Calu3 (cell line): ENCODE data around the gene CD99L2. TPM values are rescaled to one million over a fixed set of nuclear protein-coding genes. Genes with fewer than 3 reads are reported as not detected.

ENCODE experiments used
- BruUV-seq: library from RNA; stranded (reverse); fragments of 400-500 nt; replicated peaks from 2 replicates; lab custom pipeline; 2021; lab: Mats Ljungman, UMichigan
- CTCF ChIA-PET: fragments of 300-600 bp; sonication (Branson Sonifier 250); formaldehyde crosslinking; loops from one replicate; lab custom pipeline; 2022; ENCODE audit warnings: antibody characterized with exemption; lab: Charles Lee
- DNase-seq: peaks from one replicate; pipeline ENCODE4 v3.0.0; 2022
- H3K27ac Mint-ChIP-seq: one replicate; pipeline ENCODE4 v1.8.0; 2022; ENCODE audit warnings: mixed read lengths; ENCODE audit not compliant: unreplicated experiment
- H3K27me3 Mint-ChIP-seq: one replicate; pipeline ENCODE4 v1.8.0; 2022; ENCODE audit warnings: mixed read lengths; ENCODE audit not compliant: unreplicated experiment
- H3K36me3 Mint-ChIP-seq: one replicate; pipeline ENCODE4 v1.8.0; 2022; ENCODE audit warnings: mild to moderate bottlenecking, moderate library complexity, mixed read lengths; ENCODE audit not compliant: insufficient read depth, unreplicated experiment
- H3K4me1 Mint-ChIP-seq: one replicate; pipeline ENCODE4 v1.8.0; 2022; ENCODE audit warnings: mild to moderate bottlenecking, low read depth, mixed read lengths; ENCODE audit not compliant: unreplicated experiment
- H3K4me3 Mint-ChIP-seq: one replicate; pipeline ENCODE4 v1.8.0; 2022; ENCODE audit warnings: mild to moderate bottlenecking, low read depth, moderate library complexity, mixed read lengths; ENCODE audit not compliant: unreplicated experiment
- H3K9me3 Mint-ChIP-seq: one replicate; pipeline ENCODE4 v1.8.0; 2022; ENCODE audit warnings: low read depth, mixed read lengths; ENCODE audit not compliant: unreplicated experiment
- intact Hi-C: fragments of 100-400 bp; cut with micrococcal nuclease; formaldehyde crosslinking; loops from one replicate; pipeline ENCODE4 v1.10.0; 2022; ENCODE audit not compliant: unreplicated experiment
- total RNA-seq: library from RNA; stranded (reverse); gene quantifications from 2 replicates; pipeline ENCODE4 v1.2.3, GENCODE V29; 2022
- TF ChIP-seq, protein P1 (sequence below): fragments of 200-600 bp; IDR thresholded peaks from one replicate; pipeline ENCODE4 v1.8.0; 2022; ENCODE audit warnings: antibody characterized with exemption; ENCODE audit not compliant: unreplicated experiment

The CD99L2 gene
- total RNA-seq, 1 experiment from 2014 or later, result 21.1 TPM

DNA sequence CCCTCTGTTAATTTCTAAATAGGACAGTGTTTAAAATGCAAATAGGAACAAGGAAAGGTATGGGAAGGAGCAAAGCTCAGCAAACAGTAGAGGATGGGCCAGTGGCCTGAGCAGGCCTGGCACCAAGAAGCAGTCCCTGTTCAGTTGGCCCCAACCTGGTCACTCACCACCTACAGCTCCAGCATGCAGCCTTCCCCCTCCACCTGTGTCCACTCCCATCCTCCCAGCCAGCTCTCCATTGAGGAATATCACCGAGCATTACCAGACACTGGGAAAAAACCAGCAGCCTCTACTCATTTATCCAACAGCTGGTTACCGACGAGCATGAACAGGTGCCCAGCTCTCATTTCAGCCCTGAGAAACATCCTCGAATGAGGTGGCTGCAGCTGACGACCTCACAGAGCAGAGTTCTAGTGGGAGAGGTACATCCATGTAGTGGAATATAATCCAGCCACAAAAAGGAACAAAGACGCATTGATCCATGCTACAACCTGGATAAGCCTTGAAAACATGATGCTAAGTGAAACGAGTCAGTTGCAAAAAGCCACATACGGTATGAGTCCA is 25.6 kb downstream of the CD99L2 start:
- TF ChIP-seq, protein P1, sequence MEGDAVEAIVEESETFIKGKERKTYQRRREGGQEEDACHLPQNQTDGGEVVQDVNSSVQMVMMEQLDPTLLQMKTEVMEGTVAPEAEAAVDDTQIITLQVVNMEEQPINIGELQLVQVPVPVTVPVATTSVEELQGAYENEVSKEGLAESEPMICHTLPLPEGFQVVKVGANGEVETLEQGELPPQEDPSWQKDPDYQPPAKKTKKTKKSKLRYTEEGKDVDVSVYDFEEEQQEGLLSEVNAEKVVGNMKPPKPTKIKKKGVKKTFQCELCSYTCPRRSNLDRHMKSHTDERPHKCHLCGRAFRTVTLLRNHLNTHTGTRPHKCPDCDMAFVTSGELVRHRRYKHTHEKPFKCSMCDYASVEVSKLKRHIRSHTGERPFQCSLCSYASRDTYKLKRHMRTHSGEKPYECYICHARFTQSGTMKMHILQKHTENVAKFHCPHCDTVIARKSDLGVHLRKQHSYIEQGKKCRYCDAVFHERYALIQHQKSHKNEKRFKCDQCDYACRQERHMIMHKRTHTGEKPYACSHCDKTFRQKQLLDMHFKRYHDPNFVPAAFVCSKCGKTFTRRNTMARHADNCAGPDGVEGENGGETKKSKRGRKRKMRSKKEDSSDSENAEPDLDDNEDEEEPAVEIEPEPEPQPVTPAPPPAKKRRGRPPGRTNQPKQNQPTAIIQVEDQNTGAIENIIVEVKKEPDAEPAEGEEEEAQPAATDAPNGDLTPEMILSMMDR, result no peak
- no peaks in the 10 kb centered on the region for H3K36me3 Mint-ChIP-seq
- no TSS peak for BruUV-seq
- H3K27me3 Mint-ChIP-seq, result no peaks in the 10 kb centered on the region
- H3K27ac Mint-ChIP-seq, result no peak overlapping the region
- no peak overlapping the region for H3K4me3 Mint-ChIP-seq
- DNase-seq, result no peak
- intact Hi-C loops, result no loop called here
- CTCF ChIA-PET, result interaction anchor here (0.6 kb wide), 1 partner anchor 696 kb away, joined by 3 read pairs; no protein-coding TSS in a partner anchor
- H3K9me3 Mint-ChIP-seq, result no peaks in the 10 kb centered on the region
- H3K4me1 Mint-ChIP-seq, result peaks cover 20% of the 10 kb centered on the region

DNA sequence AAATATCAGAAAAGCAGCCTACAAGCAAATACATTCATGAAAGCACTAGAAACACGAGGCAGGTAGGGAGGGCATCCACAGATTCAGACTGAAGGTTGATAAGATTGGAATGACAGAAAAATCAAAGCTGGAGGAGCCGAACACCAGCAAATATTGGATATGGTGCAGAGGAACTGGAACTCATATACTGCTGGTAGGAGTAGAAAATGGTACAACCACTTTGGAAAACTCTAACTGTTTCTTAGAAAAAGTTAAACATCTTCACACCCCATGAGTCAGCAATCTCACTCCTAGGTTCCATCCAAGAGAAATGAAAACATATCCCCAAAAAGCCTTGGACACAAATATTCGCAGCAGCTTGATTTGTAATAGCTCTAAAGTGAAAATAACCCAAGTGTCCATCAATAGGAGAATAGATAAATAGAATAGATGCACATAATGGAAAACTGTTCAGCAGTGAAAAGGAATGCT is 27.1 kb downstream of the CD99L2 start:
- intact Hi-C loops, result no loop called here
- H3K9me3 Mint-ChIP-seq, result no peaks in the 10 kb centered on the region
- H3K27me3 Mint-ChIP-seq, result no peaks in the 10 kb centered on the region
- H3K4me1 Mint-ChIP-seq, result peaks cover 20% of the 10 kb centered on the region
- no peak overlapping the region for H3K4me3 Mint-ChIP-seq
- H3K36me3 Mint-ChIP-seq, result no peaks in the 10 kb centered on the region
- BruUV-seq, result no TSS peak
- DNase-seq, result no peak
- TF ChIP-seq, protein P1, result no peak
- H3K27ac Mint-ChIP-seq, result no peak overlapping the region
- CTCF ChIA-PET, result interaction anchor here (0.6 kb wide), 1 partner anchor 57 kb away, joined by 3 read pairs; no protein-coding TSS in a partner anchor

DNA sequence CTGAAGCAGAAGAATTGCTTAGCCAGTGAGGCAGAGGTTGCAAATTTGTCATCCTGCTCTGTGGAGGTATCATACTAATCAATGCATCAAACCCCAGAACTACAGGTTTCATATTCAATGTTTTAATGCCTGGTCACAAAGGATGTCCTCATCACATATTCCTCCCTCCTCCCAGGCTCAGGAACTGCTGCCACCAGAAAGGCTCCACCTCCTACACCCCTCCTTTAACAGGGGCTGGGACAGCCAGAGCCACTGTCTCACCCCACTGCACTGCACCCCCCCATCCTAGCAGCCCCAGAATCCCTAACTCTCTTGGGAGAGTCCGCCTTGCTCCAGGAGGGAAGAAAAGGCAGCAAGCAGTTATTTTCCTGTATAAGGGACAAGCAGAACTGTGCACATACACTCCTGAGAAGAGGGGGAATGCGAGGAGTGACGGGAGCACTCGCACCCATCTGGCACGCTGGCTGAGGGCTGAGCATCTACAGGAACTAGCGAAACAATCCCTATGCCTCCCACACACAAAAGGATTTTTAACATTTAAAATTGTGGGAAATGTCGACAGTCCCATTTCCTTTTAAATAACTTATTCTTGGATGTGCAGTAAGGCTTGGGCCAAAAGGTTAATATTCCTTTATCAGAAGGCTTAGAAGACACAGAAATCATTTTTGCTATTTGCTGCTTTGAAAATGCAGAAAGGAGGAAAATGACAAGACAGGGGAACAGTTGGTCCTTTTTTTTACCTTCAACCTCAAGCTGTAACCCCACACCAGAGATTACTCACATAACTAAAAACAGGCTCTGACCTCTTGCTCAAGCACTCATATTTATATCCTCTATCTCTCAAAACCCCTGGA is 27.8 kb downstream of the CD99L2 start:
- DNase-seq, result no peak
- BruUV-seq, result no TSS peak
- Mint-ChIP-seq H3K36me3 (no peaks in the 10 kb centered on the region), H3K9me3 (no peaks in the 10 kb centered on the region), H3K4me1 (peaks cover 20% of the 10 kb centered on the region), H3K27me3 (no peaks in the 10 kb centered on the region), H3K4me3 (no peak overlapping the region), H3K27ac (no peak overlapping the region)
- intact Hi-C loops, result no loop called here
- CTCF ChIA-PET, result no interaction called here
- TF ChIP-seq, protein P1, result no peak

DNA sequence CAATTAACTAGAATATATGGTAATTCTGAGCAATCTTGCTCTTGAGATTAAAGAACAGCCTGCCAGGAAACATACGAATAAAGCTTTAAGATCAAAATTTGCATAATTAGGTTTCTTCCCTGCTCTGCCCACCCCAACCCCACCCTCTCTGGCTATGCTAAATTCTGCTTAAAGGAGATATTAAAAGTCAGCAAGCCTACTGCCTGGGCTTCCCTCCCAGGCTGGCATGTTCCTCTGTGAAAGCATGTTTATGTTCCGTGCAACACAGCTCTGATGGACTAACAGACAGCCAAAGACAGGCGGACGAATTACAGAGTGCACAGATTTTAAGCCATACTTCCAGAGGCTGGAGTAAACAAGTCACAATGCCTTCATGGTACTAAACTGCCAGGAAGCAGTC is 28.4 kb downstream of the CD99L2 start:
- DNase-seq, result no peak
- H3K27ac Mint-ChIP-seq, result no peak overlapping the region
- H3K4me1 Mint-ChIP-seq, result peaks cover 20% of the 10 kb centered on the region
- H3K27me3 Mint-ChIP-seq, result no peaks in the 10 kb centered on the region
- H3K36me3 Mint-ChIP-seq, result no peaks in the 10 kb centered on the region
- no TSS peak for BruUV-seq
- intact Hi-C loops, result no loop called here
- TF ChIP-seq, protein P1, result no peak
- CTCF ChIA-PET, result no interaction called here
- no peak overlapping the region for H3K4me3 Mint-ChIP-seq
- H3K9me3 Mint-ChIP-seq, result no peaks in the 10 kb centered on the region
